ENCODE data around the gene APOBEC3G.

DNA sequence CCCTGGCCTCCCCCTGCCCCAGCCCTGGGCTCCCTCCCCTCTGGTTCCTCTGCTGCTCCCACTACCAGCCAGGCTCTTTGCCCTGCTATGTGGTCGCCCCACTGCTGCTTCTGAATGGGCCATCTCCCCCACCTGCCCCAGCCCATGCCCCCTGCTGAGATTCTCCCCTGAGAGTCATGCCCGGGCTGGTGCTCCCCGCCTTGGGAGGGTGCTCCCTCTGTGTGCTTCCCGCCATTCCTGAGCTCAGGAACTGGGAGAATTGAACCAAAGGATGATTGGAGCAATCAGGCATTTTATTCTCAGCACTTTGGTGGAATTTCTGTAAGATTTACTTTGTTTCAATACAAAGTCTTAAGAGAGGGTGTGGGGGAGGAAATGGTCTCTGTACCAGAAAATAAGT is 49.4 kb upstream of the APOBEC3G start:
- TF ChIP-seq, protein P1, sequence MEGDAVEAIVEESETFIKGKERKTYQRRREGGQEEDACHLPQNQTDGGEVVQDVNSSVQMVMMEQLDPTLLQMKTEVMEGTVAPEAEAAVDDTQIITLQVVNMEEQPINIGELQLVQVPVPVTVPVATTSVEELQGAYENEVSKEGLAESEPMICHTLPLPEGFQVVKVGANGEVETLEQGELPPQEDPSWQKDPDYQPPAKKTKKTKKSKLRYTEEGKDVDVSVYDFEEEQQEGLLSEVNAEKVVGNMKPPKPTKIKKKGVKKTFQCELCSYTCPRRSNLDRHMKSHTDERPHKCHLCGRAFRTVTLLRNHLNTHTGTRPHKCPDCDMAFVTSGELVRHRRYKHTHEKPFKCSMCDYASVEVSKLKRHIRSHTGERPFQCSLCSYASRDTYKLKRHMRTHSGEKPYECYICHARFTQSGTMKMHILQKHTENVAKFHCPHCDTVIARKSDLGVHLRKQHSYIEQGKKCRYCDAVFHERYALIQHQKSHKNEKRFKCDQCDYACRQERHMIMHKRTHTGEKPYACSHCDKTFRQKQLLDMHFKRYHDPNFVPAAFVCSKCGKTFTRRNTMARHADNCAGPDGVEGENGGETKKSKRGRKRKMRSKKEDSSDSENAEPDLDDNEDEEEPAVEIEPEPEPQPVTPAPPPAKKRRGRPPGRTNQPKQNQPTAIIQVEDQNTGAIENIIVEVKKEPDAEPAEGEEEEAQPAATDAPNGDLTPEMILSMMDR (IDR thresholded peaks at IDR 0.05) = no peak
- no peak for TF ChIP-seq POLR2A (IDR thresholded peaks at IDR 0.05)

Measured in testis (tissue), 2 donors.